ENCODE results near the gene FCSK. TPM values are rescaled to one million over a fixed set of nuclear protein-coding genes. Genes with fewer than 3 reads are reported as not detected.
"Not testable (repeated sequence)": the region's sequence is repeated elsewhere in the genome, so short reads cannot be mapped to it uniquely, and the experiment has no call there.

Gene FCSK
- 10 to 100 TPM; 10.9 to 16.7 (median 13.4) TPM for total RNA-seq
- long read RNA-seq = 0 reads

DNA sequence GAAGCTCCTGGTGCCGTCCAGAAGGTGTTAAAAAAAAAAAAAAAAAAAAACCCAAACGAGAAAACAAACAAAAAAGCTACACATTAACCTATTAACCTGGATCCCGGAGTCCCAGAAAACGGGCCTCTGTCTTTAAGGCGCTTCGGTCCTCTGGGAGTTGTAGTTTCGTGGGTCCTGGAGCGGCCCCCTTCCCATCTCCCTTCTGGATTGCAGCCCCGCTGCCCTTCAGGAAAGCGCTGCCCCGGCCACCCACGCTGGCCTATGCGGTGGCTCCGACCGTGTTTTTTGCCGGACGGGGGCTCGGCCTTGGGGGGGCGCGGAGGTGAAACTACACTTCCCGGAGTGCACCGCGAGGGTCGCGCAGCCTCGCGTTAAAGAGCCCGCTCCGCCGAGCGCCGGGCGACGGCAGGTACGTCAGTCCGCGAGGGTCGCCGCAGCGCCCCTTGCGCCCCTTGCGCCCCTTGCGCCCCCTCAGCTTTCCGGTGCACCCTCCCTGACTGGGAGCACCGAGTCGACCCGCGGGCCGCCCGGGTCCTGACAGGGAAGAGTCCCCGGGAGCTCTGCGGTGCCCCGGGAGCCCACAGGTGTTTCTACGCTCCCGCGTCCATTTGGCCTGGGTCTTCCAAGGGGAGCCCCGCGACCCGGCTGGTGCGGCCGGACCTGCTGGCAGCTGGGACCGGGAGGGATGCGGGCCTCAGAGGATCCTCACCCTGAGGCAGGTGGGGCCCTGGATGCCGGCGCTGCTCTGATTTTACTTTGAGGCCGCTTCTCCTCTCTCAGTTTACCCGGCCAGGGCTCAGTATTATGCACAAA lies at the start of gene FCSK:
Gene FCSK, plus strand, starts transcription at position 374 of the 813 bp plus-strand sequence. CDS start 8,596 bp downstream, outside the sequence.
- Histone ChIP-seq H3K36me3 (no peaks in the 10 kb centered on the region), H3K4me1 (peaks cover 0 to 14% (median 3%) of the 10 kb centered on the region in 4 donors), H3K27ac (peak within 1 kb of the TSS; percentile 97 to 98 (median 98)), H3K27me3 (no peaks in the 10 kb centered on the region), H3K9me3 (no peaks in the 10 kb centered on the region), H3K4me3 (peak within 1 kb of the TSS; percentile 76 to 94 (median 78))
- peak; percentile 74 to 80 (median 76) for DNase-seq
- WGBS (ENCODE audit: insufficient coverage, low coverage, low lambda C conversion rate, missing lambda C conversion rate) = 0% methylated on average over 13 of the region's 67 CpGs
- peak; percentile 93 to 95 (median 94) for ATAC-seq
- intact Hi-C loops (cut with DNase I) = no loop called here
- TF ChIP-seq, protein P1, sequence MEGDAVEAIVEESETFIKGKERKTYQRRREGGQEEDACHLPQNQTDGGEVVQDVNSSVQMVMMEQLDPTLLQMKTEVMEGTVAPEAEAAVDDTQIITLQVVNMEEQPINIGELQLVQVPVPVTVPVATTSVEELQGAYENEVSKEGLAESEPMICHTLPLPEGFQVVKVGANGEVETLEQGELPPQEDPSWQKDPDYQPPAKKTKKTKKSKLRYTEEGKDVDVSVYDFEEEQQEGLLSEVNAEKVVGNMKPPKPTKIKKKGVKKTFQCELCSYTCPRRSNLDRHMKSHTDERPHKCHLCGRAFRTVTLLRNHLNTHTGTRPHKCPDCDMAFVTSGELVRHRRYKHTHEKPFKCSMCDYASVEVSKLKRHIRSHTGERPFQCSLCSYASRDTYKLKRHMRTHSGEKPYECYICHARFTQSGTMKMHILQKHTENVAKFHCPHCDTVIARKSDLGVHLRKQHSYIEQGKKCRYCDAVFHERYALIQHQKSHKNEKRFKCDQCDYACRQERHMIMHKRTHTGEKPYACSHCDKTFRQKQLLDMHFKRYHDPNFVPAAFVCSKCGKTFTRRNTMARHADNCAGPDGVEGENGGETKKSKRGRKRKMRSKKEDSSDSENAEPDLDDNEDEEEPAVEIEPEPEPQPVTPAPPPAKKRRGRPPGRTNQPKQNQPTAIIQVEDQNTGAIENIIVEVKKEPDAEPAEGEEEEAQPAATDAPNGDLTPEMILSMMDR (IDR thresholded peaks at IDR 0.05) = no peak
- TF ChIP-seq POLR2A (IDR thresholded peaks at IDR 0.05) = no peak

DNA sequence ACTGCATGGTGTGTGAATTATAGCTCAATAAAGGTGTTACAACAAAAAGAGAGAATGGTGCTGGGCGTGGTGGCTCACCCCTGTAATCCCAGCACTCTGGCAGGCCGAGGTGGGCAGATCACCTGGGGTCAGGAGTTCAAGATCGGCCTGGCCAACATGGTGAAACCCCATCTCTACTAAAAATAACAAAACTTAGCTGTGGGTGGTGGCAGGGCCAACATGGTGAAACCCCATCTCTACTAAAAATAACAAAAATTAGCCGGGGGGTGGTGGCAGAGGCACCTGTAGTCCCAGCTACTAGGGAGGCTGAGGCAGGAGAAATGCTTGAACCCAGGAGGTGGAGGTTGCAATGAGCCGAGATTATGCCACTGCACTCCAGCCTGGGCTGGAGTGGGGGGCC lies 48.3 kb upstream of the FCSK start:
- peaks cover 0 to 34% (median 4%) of the 10 kb centered on the region in 4 donors for H3K4me1 ChIP-seq
- H3K36me3 ChIP-seq; ATAC-seq; intact Hi-C loops (cut with DNase I); H3K27me3 ChIP-seq; H3K9me3 ChIP-seq; H3K27ac ChIP-seq; DNase-seq; H3K4me3 ChIP-seq: not testable (repeated sequence)
- 89% methylated on average over 3 of the region's 5 CpGs for WGBS (ENCODE audit: insufficient coverage, low coverage, low lambda C conversion rate, missing lambda C conversion rate)

DNA sequence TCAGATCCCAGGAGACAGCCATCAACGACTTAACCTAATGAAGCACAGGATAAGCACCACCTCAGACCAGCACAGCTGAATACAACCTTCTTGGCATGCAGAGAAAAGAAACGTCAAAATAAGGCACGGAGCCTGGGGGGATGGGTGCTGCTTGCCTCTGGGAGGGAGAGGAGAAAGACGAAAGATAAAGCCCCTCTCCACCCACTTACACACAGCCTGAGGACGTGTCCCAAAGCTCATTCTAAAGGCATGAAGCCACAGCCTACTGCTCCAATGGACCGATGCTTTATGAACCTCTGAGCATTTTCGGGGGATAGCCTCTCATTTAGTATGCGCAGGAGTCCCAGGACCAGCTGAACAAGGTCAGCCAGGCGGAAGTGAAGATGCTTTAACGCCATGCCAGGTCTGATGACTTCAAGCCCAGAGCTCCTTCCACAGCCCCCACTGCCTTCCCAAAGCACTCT lies 46.6 kb upstream of the FCSK start:
- DNase-seq (no peak), ATAC-seq (no peak)
- no peak for TF ChIP-seq POLR2A (IDR thresholded peaks at IDR 0.05)
- TF ChIP-seq, protein P1 (IDR thresholded peaks at IDR 0.05) = no peak

DNA sequence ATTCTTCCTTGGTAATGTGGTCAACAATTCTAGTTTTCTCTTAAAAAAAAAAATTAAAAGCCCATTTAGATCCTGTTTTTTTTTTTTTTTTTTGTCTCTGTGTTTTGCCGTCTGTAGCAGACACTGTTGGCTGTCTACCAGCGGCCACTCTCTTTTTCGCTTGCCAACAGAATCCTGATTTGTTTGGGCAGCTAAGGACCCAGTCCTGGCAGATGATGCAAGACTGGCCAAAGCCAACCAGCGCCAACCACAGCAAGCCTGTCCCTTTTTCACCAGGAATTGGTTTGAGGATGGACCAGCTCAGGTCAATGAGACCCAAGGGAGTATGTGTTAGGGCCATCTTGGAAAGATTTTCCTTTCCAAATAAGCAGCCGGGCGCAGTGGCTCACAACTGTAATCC lies 43.7 kb upstream of the FCSK start:
- peak; percentile 79 to 92 (median 88) for DNase-seq
- Histone ChIP-seq H3K36me3 (peaks cover 0 to 5% (median 0%) of the 10 kb centered on the region in 4 donors), H3K27ac (no peak overlapping the region), H3K9me3 (no peaks in the 10 kb centered on the region), H3K27me3 (no peaks in the 10 kb centered on the region), H3K4me1 (peaks cover 0 to 21% (median 5%) of the 10 kb centered on the region in 4 donors), H3K4me3 (no peak overlapping the region)
- intact Hi-C loops (cut with DNase I) = no loop called here
- ATAC-seq = peak; percentile 90 to 95 (median 93)
- 34% methylated on average over 5 of the region's 6 CpGs for WGBS (ENCODE audit: insufficient coverage, low coverage, low lambda C conversion rate, missing lambda C conversion rate)
- TF ChIP-seq, protein P1 (IDR thresholded peaks at IDR 0.05) = no peak
- no peak for TF ChIP-seq POLR2A (IDR thresholded peaks at IDR 0.05)

More for the DNA sequence above, 46.6 kb upstream of the FCSK start:
- H3K27me3 ChIP-seq = no peaks in the 10 kb centered on the region
- peaks cover 0 to 5% (median 0%) of the 10 kb centered on the region in 4 donors for H3K36me3 ChIP-seq
- H3K4me1 ChIP-seq = peaks cover 0 to 33% (median 1%) of the 10 kb centered on the region in 4 donors
- 61% methylated on average over 3 of the region's 10 CpGs for WGBS (ENCODE audit: insufficient coverage, low coverage, low lambda C conversion rate, missing lambda C conversion rate)
- H3K4me3 ChIP-seq = no peak overlapping the region
- H3K9me3 ChIP-seq = no peaks in the 10 kb centered on the region
- no peak overlapping the region for H3K27ac ChIP-seq
- intact Hi-C loops (cut with DNase I) = no loop called here

DNA sequence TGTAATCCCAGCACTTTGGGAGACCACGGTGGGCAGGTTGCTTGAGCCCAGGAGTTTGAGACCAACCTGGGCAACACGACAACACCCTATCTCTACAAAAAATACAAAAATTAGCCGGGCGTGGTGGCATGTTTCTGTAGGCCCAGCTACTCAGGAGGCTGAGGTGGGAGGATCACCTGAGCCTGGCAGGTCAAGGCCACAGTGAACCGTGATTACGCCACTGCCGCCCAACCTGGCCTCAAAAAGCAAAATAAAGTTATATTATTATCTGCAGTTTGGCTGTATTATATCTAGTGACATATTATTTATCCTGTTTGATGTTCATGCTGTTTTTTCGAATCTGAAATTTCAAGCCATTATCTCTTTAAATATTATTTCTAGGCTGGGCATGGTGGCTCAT lies 42.0 kb upstream of the FCSK start:
- no peak for DNase-seq
- H3K4me3 ChIP-seq = no peak overlapping the region
- TF ChIP-seq POLR2A (IDR thresholded peaks at IDR 0.05) = no peak
- TF ChIP-seq, protein P1 (IDR thresholded peaks at IDR 0.05) = no peak
- peaks cover 0 to 21% (median 5%) of the 10 kb centered on the region in 4 donors for H3K4me1 ChIP-seq
- no peak for ATAC-seq
- H3K9me3 ChIP-seq = no peaks in the 10 kb centered on the region
- H3K27me3 ChIP-seq = no peaks in the 10 kb centered on the region
- no peak overlapping the region for H3K27ac ChIP-seq
- peaks cover 0 to 5% (median 0%) of the 10 kb centered on the region in 4 donors for H3K36me3 ChIP-seq
- 75% methylated on average over 8 of the region's 8 CpGs for WGBS (ENCODE audit: insufficient coverage, low coverage, low lambda C conversion rate, missing lambda C conversion rate)
- intact Hi-C loops (cut with DNase I) = no loop called here

DNA sequence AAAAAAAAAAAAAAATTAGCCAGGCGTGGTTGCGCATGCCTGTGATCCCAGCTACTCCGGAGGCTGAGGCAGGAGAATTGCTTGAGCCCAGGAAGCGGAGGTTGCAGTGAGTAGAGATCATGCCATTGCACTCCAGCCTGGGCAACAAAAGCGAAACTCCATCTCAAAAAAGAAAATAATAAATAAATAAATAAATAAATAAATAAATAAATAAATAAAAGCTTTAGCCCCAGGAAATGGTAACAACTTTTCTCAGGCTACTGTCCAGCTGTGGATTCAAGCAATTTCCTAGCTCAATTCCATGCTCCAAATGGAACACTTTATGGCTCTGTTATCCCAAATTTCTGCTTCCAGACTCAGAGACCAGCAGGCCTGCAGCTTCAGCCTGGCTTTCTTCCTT lies 40.8 kb upstream of the FCSK start:
- intact Hi-C loops (cut with DNase I); H3K36me3 ChIP-seq; DNase-seq; H3K27ac ChIP-seq; H3K4me3 ChIP-seq; H3K9me3 ChIP-seq; H3K27me3 ChIP-seq; ATAC-seq: not testable (repeated sequence)
- 98% methylated on average over 5 of the region's 5 CpGs for WGBS (ENCODE audit: insufficient coverage, low coverage, low lambda C conversion rate, missing lambda C conversion rate)
- H3K4me1 ChIP-seq = peaks cover 0 to 28% (median 8%) of the 10 kb centered on the region in 4 donors
